GM19043 (cell line): ENCODE results near the gene MRTFA.
"Not testable (repeated sequence)": the region's sequence is repeated elsewhere in the genome, so short reads cannot be mapped to it uniquely, and the experiment has no call there.

Source experiments
- ATAC-seq: cut with Tn5 transposase; IDR thresholded peaks from one replicate; pipeline ENCODE4 v1.9.1; 2021; ENCODE audit warnings: low read depth; ENCODE audit not compliant: unreplicated experiment

The MRTFA gene

DNA sequence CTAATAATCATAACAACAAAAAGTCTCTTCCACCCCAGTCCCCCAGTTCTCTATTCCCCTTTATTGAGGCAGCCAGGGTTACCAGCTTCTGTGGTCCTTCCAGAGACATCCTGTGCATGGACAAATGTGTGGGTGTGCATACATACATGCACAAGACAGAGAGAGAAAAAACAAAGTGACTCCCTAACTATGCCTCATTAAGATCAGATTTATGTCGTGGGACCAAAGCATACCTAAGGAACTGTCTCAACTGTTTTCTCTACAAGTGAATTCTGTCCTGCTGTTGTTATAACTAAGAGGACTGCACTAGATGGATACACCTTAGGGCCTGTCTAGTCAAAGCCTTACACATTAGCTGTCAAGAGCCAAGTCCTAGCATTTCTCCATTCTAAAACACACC lies 106.7 kb downstream of the MRTFA start:
- no peak for ATAC-seq

DNA sequence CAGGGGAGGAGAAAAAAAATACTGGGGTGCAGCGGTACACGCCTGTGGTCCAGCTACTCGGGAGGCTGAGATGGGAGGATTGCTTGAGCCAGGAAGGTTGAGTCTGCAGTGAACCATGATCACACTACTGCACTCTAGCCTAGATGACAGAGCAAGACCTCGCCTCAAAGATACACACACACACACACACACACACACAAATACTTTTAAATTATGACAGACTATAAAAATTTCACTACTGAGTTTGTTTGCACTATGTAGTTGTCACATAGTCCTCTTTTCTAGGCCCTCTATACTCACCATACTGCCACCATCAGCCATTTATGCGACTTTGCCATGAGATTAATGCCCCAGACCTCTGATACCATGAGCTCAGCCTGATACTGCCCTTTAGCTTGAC lies 109.6 kb downstream of the MRTFA start:
- no peak for ATAC-seq

DNA sequence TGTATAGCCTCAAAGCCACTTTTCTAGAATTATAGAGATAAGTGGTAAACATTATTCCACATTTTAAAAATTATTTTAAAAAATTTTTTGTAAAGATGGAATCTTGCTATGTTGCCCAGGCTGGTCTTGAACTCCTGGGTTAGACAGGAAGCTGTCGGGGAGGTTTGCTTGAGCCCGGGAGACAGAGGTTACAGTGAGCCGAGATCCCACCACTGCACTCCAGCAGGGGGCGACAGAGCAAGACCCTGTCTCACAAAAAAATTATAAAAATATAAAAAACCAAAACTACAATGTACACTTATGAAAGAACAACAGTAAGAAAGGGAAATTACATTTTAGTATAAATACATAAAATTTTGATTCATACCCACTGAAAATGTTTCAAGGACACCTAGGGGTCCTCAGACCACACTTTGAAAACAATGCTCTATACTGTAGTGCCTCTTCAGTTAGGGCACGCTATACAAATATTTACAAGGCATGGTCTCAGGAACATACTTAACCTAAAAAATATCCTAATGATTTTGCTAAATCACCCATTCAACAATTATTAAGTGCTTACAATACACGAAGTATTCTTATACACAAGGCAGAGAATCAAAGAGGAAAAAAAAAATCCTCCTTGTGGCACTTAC lies 111.2 kb downstream of the MRTFA start:
- no peak for ATAC-seq

DNA sequence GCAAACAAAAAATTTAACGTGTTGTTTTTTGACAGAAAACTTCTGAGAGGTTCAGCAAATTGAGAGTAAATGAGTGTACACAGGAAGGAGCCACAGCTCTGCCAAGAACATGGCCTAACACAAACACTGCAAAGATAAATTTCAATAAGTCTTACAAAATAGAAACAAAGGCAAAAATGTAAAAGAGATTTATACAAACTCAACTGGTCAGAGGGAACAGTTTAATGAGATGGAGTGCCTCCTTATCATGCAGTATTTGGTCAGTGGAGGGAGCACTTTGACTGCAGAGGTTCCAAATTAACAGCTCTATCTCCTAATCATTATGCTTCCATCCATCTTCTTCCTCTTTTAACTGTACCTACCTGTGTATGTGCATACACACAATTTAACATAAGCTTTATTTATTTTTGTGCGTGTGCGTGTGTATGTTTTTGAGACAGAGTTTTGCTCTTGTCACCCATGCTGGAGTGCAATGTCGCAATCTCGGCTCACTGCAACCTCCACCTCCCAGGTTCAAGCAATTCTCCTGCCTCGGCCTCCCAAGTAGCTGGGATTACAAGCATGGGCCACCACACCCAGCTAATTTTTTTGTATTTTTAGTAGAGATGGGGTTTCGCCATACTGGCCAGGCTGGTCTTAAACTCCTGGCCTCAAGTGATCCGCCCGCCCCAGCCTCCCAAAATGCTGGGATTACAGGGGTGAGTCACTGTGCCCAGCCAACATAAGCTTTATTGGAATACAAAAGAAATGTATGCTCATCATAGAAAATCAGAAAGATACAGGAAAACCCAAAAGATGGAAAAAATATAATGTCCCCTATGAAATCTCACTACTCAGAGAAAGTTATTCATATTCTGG lies 111.9 kb downstream of the MRTFA start:
- ATAC-seq = no peak

DNA sequence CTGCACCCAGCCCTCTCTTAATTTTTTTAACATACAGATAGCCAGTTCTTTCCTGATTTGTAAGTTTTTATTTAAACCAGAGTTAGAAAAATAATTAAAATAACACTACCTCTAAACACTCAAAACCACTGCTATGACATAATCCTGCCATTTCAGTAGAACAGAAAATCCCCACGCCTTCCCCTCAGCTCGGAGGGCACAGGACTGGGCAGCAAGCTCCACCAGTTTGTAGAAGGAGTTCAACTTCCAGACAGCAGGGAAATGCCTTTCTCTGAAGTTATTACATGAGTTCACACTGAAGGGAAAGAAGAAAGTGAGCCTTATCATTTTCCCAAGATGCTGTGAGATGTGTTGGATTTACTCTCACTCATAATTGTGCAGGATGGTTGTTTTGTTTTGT lies 114.4 kb downstream of the MRTFA start:
- no peak for ATAC-seq

DNA sequence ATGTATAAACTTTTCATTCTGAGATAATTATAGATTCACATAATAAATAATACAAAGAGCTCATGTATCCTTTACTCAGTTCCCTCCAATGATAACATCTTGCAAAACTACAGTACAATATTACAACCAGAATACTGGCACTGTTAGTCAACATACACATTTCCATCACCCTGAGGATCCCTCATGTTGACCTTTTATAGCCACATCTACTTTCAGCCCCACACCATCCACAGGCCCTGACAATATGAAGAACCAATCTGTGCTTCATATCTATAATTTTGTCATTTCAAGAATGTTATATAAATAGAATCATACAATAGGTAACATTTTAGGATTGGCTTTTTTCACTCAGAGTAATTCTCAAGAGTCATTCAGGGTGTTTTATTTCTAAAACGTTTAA lies 115.5 kb downstream of the MRTFA start:
- ATAC-seq = no peak

DNA sequence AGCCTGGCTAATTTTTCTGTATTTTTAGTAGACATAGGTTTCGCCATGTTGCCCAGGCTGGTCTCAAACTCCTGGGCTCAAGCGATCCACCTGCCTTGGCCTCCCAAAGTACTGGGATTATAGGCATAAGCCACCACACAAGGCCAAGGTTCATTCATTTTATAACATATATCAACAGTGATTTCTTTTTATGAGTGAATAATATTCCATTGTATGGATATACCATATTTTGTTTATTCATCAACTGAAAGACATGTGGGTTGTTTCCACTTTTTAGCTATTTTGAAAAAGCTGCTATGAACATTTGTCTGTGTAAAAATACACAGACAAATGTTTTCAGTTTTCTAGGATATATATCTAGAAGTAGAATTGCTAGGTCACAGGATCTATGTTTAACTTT lies 116.0 kb downstream of the MRTFA start:
- no peak for ATAC-seq

DNA sequence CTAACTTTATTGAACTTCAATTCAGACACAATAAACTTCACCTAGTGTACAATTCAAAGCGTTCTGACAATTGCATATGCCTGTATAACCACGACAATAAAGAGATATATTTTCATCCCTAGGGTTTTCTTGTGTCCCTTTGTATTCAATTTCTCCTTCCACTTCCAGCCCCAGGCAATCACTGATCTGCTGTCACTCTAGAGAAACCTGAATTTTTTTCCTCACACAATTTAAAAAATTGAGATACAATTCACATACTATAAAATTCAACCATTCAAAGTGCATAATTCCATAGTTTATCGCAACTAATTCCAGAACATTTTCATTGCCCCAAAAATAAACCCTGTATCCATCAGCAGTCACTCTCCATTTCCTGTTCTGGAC lies 116.6 kb downstream of the MRTFA start:
- no peak for ATAC-seq

DNA sequence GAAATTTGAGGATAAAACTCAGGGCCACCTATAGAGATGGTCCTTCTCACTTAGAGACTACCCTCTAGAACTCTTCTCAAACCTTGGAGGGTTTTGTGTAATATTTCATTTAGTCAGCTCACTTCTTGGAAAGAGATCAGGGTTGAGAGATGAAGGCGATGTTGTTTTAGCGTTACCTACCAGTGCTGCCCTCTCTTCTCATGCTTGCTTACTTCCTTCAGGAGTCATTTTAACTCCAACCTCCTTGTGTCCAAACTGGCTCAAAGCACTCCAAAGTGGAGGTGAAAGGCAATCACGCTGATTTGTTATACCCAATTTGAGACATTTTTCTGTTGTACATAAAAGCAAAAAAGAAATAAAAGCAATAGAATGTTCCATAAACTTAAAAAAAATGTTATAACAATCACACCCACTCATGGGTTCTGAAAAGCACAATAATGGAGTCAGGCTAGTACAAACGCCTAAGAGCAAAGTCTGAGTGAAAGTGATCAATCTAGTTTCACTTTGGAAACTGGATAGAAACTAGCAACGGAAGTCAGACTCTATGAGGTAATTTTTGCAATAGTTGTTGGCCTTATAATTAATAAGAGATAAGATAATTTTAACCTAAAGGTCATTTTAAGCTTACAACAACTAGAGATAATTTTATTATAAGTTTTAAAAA lies 117.1 kb downstream of the MRTFA start:
- no peak for ATAC-seq

DNA sequence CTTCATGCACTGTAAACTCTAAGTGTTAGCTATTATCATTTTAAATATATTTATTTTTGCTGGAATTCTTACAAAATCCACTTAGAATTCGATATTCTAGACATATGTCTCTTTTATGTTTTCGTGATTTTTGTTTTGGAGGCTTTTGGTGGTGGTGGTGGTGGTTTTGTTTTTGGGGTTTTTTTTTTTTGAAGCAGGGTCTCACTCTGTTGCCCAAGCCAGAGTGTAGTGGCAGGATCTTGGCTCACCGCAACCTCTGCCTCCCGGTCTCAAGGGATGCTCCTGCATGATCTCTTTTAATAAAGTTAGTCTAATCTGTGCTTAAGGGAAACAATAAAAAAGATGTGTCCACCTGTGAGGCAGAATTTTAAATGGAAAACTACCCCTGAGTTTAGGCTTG lies 117.7 kb downstream of the MRTFA start:
- ATAC-seq = no peak

DNA sequence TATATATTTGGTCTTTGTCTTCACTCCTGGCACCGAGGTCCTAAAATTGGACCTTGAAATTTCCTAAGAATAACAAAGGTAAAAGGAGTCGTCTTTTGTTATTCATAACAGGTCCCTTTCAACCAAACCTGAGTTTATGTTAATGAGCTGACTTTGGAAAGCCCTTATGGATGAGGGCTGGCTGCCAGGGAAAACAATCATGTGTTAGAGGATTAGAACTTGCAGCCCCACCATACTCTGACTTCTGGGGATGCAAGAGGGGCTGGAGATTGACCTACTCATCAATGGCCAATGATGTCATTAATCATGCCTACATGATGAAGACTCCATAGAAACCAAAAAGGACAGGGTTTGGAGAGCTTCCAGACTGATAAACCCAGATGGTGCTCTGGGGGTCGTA lies 118.9 kb downstream of the MRTFA start:
- no peak for ATAC-seq

DNA sequence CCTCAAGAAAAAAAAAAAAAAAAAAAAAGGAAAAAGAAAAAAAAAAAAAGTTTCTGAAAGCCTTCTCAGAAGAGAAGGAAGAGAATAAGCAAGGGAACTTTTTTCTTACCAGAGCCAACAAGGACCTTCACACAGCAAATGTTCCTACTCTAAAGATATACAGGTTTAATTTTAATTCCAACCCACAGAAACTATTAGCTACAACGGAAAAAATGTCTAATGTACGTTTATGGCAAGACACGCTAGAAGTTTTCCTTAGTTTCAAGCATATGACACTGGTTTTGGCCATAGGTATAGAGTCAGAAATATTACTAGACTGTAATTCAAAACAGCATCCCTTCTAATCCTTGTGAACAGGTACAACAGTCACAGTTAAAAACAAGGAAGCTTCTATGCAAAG lies 120.1 kb downstream of the MRTFA start:
- no peak for ATAC-seq

DNA sequence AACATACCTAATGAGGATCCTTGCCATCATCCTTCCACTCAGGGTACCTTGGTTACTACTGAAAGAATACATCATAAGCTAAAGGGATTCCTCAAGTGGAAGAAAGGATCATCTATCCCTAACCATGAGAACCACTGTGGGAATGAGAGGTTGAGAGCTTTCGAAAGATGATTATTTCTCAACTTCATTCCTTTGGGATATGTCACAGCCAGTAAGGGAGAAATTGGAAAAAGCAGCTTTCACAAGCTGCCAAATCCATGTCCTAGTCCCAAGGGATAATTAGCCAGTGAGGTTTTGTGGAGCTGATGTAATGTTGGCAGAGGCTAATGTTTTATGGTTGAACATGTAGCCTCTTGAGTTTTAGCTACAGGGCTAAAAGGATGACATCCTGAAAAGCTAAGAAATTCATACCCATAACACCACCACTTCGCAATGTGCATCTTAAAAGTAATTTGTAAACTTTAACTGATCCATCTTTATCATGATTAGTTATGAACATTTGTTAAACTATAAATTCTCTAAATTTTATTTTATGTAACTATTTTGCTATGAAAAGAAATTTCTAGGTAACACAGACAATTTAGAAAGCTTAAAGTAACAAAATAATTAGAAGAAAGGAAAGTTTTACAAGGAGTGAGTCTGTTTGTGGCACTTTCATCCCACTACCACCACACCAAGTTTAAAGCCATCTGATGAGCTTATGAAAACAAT lies 123.9 kb downstream of the MRTFA start:
- ATAC-seq = no peak

DNA sequence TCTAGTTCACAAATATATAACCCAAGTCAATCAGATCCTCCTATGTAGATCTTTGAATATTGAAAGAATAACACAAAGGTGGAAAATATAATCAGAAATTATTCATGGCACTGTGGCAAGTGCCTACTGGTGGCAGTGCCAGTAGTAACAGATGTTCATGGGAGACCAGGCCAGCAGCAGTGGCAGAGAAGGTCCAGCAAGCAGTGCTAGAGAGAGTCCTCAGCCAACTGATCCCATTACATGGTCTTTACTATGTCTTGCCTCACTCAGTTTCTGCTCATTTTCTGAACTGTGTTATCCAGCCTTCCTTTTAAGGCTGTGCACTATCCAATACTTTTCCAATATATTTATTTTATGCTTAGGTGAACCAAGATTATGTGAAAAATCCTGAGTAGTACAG lies 124.9 kb downstream of the MRTFA start:
- no peak for ATAC-seq

DNA sequence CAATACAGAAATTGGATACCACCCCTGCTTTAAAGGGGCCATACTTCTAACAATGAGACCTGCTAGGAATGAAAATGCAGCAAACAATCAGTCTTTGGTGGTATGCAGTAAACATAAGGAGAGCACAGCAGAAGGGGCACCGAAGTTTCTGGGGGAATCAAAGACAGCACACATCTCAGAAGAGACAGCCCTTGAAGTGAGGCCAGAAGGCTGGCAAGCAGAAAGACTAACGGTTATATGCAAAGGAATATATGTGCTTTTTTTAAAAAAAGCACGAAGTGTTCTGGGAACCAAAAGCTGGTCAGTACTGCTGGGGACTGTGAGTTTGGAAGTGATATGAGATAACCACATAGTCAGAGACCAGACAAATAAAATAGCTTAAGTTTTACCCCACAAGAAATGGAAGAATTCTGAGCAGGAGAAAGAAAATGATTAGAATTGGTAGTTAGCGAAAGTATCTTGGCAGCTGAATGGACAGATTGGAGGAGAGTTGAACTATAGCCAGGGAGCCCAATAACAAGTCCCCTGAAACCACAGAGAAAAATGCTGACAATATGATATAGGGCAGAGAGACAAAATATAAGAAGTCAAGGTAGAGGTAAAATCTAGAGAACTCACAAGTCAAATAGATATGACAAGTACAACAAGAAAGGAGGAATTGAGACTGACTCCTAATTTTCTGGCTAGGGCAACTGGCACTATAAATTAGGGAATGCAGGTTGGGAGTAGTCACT lies 125.7 kb downstream of the MRTFA start:
- no peak for ATAC-seq

DNA sequence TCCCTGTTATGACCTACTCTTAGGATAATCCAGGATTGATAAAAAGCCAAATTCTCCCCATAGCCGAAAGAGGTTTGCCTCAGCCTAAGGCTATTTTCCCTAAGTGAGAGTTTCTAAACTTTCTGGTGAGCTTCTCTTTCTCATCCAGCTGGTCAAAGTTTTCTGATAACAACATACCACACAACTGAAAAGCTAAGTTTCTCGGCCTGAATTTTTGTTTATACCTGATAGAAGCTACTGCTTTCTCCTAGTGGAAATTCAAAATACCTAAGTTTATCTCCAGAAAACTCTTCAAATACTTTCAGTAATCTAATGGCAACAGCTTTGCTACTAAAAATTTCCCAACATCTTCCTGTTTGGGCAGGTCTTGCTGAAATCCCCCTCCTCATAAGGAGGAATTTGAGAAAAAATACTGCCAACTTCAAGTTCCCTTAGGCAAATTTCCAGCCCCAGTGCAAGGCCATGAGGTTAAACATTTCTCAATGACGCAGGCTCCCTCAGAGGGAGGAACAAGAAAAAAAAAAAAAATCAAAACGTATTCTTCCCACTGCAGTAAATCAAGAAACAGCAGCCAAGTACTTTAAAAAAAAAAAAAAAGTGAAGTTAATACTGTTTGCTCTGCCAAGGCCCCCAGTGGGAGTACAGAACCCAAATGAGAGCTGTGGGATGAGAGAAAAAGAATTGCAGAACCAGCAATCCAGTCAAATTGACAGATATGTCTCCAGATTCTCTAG lies 127.0 kb downstream of the MRTFA start:
- ATAC-seq = no peak

DNA sequence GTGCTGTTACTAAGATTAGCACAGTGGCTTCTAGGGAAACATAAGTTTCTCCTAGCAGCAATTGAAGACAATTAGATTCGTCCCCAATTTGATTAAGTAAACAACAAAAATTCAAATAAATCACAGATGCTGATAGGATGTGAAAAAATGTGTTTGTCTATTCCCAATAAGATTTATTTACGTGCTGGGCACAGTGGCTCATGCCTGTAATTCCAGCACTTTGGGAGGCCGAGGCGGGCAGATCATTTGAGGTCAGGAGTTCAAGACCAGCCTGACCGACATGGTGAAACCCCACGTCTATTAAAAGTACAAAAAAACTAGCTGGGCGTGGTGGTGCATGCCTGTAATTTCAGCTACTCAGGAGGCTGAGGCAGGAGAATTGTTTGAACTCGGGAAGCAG lies 128.5 kb downstream of the MRTFA start:
- ATAC-seq = not testable (repeated sequence)

DNA sequence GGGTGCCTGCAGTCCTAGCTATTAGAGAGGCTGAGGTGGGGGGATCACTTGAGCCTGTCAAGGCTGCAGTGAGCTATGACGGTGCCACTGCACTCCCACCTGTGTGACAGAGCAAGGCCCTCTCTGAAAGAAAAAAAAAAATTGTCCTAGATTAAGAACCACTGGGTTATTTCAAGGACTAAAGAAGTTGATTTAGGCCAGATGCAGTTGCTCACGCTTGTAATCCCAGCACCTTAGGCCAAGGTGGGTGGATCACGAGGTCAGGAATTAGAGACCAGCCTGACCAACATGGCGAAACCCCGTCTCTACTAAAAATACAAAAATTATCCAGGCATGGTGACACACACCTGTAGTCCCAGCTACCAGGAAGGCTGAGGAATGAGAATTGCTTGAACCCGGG lies 129.0 kb downstream of the MRTFA start:
- no peak for ATAC-seq

DNA sequence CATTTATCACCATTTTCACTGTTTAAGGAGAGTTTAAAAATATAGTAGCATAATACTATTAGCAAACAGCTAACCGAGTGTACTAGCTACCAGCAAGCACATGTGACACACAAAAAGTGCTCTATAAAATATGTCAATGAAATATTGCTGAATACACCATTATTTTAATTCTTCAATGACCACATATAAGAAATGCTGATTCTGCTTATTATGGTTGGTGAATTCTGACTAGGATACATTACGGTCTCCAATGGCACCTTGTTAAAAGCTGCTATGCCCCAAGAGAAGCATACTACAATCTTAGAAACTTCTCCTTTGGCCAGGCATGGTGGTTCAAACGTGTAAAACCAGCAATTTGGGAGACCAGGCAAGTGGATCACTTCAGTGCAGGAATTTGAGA lies 129.8 kb downstream of the MRTFA start:
- no peak for ATAC-seq
